Cortex of kidney (tissue), 1 donor: Measurements from ENCODE around the gene ATF7IP.
"Not testable (repeated sequence)": the region's sequence is repeated elsewhere in the genome, so short reads cannot be mapped to it uniquely, and the experiment has no call there.

Experiments used
- DNase-seq: peaks from one replicate; lab custom pipeline; 2025; lab: John Stamatoyannopoulos, UW

ATF7IP gene

GRCh38 chr12:14379508-14379907, 14.0 kb downstream of the ATF7IP start:
- no peak for DNase-seq

- DNase-seq: no peak
Observed at GRCh38 chr12:14384783-14385638, 19.5 kb downstream of the ATF7IP start.

DNA sequence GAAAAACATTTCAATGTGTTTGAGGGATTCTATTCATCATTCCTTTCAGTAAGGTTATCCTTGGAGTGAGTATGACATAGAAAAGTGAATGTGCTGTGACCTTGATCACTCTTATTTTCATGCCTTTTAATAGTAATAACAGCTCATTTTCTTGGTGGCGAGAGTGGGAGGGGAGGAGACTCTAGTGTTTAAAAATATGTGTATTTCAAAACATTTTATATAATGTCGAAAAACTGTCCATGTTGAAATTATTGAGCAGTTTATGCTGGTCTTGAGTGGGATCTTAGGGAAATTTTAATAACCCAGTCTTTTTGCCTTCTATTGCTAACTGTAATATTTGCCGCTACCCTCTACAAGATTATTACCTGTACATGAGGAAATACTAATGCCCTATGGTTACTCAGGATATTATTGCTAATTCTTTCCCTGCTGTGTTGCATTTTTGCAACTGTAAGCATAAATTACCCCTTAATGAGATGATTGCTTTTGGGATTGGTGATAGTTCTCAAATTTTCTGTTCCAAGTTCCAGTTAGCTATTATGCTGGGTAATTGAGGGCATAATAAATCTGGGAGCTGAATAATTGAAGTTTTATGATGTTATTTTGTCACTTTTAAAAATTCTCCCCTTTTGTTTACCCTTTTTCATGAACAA, 21.9 kb downstream of the ATF7IP start:
- no peak for DNase-seq

DNA sequence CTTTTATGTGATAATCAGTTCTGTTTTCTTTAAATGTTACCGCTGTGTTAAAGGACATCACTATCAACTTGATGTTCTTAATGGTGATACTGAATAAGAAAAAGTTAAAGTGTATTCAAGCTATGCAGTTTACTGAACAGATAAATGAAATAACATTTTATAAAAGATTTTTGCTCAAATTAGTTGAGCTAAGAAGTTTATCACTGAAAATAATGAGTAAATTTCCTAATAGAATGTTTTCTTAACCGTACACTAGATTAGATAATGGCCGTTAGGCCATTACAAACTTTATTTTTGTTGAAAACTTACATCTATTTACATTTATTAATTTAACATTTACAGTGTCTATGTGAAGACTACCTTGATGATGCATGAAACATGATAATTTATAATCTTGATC, 25.0 kb downstream of the ATF7IP start:
- DNase-seq: no peak

- DNase-seq: no peak
Observed at GRCh38 chr12:14390870-14391530, 25.5 kb downstream of the ATF7IP start.

GRCh38 chr12:14393751-14394150, 28.3 kb downstream of the ATF7IP start:
- DNase-seq: no peak

DNA sequence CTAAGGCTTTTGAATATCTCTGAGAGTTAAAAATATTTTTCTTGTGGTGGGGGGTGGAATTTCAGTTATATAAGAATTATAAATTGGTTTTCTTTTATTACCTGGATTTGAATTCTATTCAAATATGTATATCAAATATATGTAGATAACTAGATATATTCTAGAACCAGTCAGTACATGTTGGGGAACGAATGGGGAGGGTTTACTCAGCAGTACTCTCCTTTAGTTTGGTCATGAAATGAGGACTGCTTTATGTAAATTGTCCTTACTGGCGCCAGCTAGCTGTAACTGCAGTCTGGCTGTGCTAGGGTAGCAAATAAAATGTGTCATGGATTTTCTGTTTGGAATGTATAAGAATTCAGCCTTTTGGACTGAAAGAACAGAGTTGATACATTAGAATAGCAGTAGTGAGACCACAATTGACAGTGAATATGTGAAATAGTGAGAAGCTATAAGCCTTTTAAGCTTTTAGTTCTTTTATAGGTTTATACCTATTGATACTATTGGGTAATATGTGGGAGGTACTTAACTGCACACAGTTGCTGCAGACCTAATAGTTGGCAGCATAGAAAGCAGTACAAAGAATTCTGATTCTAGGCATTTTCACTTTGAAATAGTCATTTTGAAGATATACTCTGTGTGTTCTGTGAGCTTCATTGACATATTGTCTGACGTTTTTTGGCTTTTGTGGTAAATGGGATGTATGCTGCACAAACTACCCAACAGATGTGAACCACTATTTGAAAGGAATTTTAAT, 29.0 kb downstream of the ATF7IP start:
- DNase-seq: no peak

- DNase-seq: no peak
Observed at GRCh38 chr12:14395074-14395778, 29.7 kb downstream of the ATF7IP start.

DNA sequence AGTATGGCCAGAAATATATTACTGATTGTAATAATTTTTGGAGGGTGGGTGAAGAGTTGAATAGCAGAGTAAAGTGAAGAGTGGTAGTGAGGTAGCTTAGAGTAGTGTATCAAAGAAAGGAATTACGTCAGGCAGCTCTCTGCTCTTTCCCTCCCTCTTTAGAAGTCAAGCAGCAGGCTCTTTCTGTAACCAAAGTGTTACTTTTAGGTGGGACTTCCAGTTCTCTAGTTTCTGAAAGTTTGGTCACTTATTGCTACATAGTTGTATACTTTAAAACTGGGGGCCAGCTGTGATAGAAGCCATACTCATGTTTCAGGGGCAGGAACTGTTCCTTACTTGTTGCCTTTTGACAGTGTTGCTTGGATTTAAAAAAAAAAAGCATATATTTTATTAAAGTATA, 30.6 kb downstream of the ATF7IP start:
- no peak for DNase-seq

DNA sequence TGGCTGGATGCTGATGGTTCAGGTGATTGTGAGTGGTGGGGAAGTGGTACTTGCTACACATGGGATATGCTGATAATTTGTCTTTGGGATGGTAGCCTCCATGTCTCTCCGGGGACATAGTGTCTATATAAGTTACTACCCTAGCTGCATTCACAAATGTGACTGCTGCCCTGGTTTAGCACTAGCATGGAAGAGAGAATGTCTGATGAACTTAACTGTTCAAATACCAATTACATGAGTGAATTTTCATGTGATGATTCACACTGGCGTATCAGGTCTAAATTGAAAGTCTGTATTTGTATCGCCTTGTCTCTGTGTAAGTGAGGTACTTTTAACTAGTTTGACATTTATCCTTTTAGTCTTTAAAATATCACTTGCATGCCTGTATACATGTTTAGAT, 34.4 kb downstream of the ATF7IP start:
- DNase-seq: no peak

- DNase-seq: no peak
Observed at GRCh38 chr12:14400599-14400998, 35.1 kb downstream of the ATF7IP start.

GRCh38 chr12:14401267-14401666, 35.8 kb downstream of the ATF7IP start:
- DNase-seq: not testable (repeated sequence)

- DNase-seq: no peak
Observed at GRCh38 chr12:14402697-14403096, 37.2 kb downstream of the ATF7IP start.

- DNase-seq: no peak
Observed at GRCh38 chr12:14403293-14403692, 37.8 kb downstream of the ATF7IP start.

DNA sequence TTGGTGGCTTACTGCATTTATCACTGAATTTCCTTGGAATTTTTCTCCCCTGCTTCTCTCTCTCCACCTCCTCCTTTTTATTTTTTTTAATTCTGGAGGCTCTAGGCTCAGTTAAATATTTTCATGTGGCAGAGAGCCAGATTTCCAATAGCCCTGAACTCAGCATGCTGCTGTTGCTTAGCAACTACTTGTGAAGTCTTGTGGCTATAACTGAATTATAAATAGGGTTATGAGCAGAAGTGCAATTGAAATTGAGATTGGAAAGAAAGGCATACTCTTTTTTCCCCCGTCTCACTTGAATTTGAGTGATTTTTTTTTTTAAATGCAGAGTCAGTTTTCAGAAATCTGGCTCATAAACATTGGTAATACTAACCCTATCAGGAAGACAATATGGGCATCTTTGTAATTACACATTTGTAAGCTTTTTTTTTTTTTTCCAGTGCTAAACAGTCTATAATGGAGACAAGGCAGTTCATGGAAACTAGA, 38.3 kb downstream of the ATF7IP start:
- no peak for DNase-seq

- not testable (repeated sequence) for DNase-seq
Observed at GRCh38 chr12:14405407-14405806, 39.9 kb downstream of the ATF7IP start.

DNA sequence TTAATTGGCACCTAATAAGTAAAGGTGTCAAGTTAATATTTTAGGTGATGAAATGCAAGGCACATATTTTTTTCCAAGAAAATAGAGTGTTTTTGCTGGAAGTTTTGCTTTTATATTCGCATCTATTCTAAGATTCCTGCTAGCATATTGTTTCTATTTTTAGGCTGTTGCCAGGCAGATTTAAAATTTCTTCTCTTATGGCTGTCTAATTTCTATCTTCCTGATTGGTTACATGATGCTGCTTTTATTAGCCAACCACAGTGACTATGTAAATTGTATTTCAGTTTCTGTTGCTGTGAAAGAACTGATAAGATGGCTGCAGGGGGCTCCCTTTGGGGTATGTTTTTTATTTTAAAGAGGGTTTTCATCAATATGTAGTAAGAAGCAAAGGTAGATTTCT, 42.7 kb downstream of the ATF7IP start:
- DNase-seq: no peak

DNA sequence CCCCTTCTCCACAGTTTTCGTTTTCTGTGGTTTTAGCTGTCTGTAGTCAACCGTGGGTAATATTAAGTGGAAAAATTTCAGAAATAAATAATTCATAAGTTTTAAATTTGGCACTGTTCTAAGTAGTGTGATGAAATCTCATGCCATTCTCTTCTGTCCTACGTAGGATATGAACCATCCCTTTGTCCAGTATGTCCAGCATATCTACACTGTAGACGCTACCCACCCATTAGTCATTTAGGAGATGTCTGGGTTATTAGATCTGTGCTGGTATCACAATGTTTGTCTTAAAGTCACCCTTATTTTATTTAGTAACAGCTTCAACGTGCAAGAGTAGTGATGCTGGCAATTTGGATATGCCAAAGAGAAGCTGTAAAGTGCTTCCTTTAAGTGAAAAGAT, 44.7 kb downstream of the ATF7IP start:
- DNase-seq: no peak

GRCh38 chr12:14410841-14411569, 45.5 kb downstream of the ATF7IP start:
- DNase-seq: no peak

GRCh38 chr12:14416658-14417057, 51.2 kb downstream of the ATF7IP start:
- DNase-seq: no peak

DNA sequence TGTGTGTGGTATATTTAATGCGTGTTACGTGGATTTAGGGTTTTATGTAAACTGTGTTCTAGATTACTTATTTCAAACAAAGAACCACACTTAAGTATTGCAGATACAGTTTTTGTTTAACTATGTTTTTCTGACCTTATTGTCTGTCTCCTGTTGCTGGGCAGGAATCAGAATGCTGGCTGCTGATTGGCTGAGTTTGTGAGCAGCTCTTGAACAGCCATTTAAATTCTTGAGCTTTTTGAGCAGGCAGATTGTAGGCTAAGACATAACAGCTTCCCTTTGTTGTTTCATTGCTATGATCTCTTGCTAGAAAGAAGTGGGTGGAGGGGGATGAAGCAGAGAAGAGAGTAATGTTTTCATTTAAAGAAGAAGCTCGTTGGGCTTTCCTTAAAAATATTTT, 52.2 kb downstream of the ATF7IP start:
- no peak for DNase-seq
